EH (cell line): ENCODE results near the gene GNPDA1.

Experiments used
- DNase-seq: peaks from one replicate; pipeline ENCODE4 v3.0.0-alpha.2; 2015; ENCODE audit warnings: low read depth

The GNPDA1 gene

GRCh38 chr5:141992349-141992963, 20.4 kb downstream of the GNPDA1 start:
- DNase-seq: peak; percentile 67

GRCh38 chr5:141989720-141990119, 23.1 kb downstream of the GNPDA1 start:
- no peak for DNase-seq

GRCh38 chr5:141986072-141986471, 26.8 kb downstream of the GNPDA1 start:
- DNase-seq: no peak

- DNase-seq: no peak
Measured at GRCh38 chr5:141982626-141983025, 30.2 kb downstream of the GNPDA1 start.

- DNase-seq: no peak
Measured at GRCh38 chr5:141978389-141978788, 34.4 kb downstream of the GNPDA1 start.

GRCh38 chr5:141976176-141976575, 36.7 kb downstream of the GNPDA1 start:
- DNase-seq: no peak

- DNase-seq: peak; percentile 78
Measured at GRCh38 chr5:141973871-141974595, 38.8 kb downstream of the GNPDA1 start.

- peak; percentile 41 for DNase-seq
Measured at GRCh38 chr5:141969783-141970771, 42.8 kb downstream of the GNPDA1 start.

- peak; percentile 95 for DNase-seq
Measured at GRCh38 chr5:141968914-141969608, 43.8 kb downstream of the GNPDA1 start, which contains the start of gene RNF14. TSS of gene RNF14 (plus strand) at chr5:141969105. CDS start at chr5:141973589, 4,484 bp downstream.

- DNase-seq: no peak
Measured at GRCh38 chr5:141966963-141967333, 45.9 kb downstream of the GNPDA1 start.

- no peak for DNase-seq
Measured at GRCh38 chr5:141966275-141966962, 46.4 kb downstream of the GNPDA1 start.

- DNase-seq: no peak
Measured at GRCh38 chr5:141965071-141965470, 47.8 kb downstream of the GNPDA1 start.

- DNase-seq: no peak
Measured at GRCh38 chr5:141963701-141964100, 49.1 kb downstream of the GNPDA1 start.

GRCh38 chr5:141961466-141961865, 51.4 kb downstream of the GNPDA1 start:
- DNase-seq: no peak

GRCh38 chr5:141960449-141961323, 52.1 kb downstream of the GNPDA1 start:
- DNase-seq: peak; percentile 88

- DNase-seq: peak; percentile 12
Measured at GRCh38 chr5:141960018-141960417, 52.8 kb downstream of the GNPDA1 start.

GRCh38 chr5:141958546-141959172, 54.2 kb downstream of the GNPDA1 start:
- peak; percentile 33 for DNase-seq

- peak; percentile 71 for DNase-seq
Measured at GRCh38 chr5:141958113-141958512, 54.7 kb downstream of the GNPDA1 start, which contains the start of gene PCDH12. TSS of gene PCDH12 (minus strand) at chr5:141958202. CDS start at chr5:141957851, 351 bp downstream.

- DNase-seq: no peak
Measured at GRCh38 chr5:141957367-141957996, 55.3 kb downstream of the GNPDA1 start.
